ENCODE results near the gene B3GNT3. TPM values are rescaled to one million over a fixed set of nuclear protein-coding genes. Genes with fewer than 3 reads are reported as not detected.

Gene B3GNT3
- total and polyA plus RNA-seq, 2 of the 4 experiments (the other 2 are of a cell fraction), result not detected

DNA sequence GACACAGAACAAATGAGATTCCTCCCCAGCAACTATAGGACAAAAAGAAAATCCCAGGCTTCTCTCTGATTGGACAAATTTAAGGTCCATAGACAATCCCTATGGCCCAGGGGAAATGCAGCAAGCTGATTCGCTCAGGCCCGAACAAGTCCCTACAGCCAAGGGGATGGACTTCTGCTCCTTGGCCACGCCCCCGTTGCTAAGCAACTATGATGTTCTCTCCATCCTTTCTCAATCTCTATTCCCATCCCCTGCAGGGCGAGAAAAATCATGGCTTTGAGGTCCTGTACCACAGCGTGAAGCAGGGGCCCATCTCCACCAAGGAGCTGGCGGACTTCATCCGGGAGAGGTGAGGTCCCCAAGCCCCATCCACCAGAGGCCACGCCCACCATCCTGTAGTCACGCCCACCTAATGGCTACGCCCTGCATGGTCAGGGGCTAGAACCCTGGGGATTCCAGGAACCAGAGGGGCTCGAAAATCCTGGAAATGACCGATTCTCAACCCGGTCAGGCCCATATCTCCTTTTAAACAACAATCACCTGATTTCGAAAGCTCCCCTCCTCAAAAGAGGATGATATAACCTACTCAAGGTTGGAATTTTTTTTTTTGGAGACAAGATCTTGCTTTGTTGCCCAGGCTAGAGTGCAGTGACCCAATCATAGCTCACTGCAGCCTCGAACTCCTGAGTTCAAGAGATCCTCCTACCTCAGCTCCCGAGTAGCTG lies 32.3 kb upstream of the B3GNT3 start:
- in situ Hi-C loops (cut with MboI; ENCODE audit: low sequenced_read_pairs), result no loop called here
- intact Hi-C loops (cut with micrococcal nuclease), result loop anchor here (10.0 kb wide), 2 partner anchors 268 to 308 kb away; no protein-coding TSS in a partner anchor
- no peak overlapping the region for H3K4ac ChIP-seq (ENCODE audit: low read depth, low read length)
- peak; percentile 71 for ATAC-seq (ENCODE audit: low read depth)
- peak overlapping the region; percentile 5 for H2AFZ ChIP-seq (replicated peaks; ENCODE audit: low read length, poor library complexity)
- no peak overlapping the region for H3K56ac ChIP-seq (ENCODE audit: extremely low read depth, insufficient read depth, low read length)
- dilution Hi-C loops (cut with HindIII; ENCODE audit: low sequenced_read_pairs, unreplicated experiment), result no loop called here
- no peaks in the 10 kb centered on the region for H3K79me1 ChIP-seq (ENCODE audit: low read depth in 1 of 2, low read length in 2 of 2)
- no peak for TF ChIP-seq RCOR1 (IDR thresholded peaks at IDR 0.05; ENCODE audit: insufficient replicate concordance, low read length)
- TF ChIP-seq CHD1 (IDR thresholded peaks at IDR 0.05; ENCODE audit: low read depth, low read length), result no peak
- TF ChIP-seq, protein P1, sequence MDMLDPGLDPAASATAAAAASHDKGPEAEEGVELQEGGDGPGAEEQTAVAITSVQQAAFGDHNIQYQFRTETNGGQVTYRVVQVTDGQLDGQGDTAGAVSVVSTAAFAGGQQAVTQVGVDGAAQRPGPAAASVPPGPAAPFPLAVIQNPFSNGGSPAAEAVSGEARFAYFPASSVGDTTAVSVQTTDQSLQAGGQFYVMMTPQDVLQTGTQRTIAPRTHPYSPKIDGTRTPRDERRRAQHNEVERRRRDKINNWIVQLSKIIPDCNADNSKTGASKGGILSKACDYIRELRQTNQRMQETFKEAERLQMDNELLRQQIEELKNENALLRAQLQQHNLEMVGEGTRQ (IDR thresholded peaks at IDR 0.05; ENCODE audit: low read depth, low read length), result no peak
- TF ChIP-seq, protein P2, sequence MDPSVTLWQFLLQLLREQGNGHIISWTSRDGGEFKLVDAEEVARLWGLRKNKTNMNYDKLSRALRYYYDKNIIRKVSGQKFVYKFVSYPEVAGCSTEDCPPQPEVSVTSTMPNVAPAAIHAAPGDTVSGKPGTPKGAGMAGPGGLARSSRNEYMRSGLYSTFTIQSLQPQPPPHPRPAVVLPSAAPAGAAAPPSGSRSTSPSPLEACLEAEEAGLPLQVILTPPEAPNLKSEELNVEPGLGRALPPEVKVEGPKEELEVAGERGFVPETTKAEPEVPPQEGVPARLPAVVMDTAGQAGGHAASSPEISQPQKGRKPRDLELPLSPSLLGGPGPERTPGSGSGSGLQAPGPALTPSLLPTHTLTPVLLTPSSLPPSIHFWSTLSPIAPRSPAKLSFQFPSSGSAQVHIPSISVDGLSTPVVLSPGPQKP (IDR thresholded peaks at IDR 0.05; ENCODE audit: borderline replicate concordance, low read depth, low read length), result no peak
- TF ChIP-seq, protein P3, sequence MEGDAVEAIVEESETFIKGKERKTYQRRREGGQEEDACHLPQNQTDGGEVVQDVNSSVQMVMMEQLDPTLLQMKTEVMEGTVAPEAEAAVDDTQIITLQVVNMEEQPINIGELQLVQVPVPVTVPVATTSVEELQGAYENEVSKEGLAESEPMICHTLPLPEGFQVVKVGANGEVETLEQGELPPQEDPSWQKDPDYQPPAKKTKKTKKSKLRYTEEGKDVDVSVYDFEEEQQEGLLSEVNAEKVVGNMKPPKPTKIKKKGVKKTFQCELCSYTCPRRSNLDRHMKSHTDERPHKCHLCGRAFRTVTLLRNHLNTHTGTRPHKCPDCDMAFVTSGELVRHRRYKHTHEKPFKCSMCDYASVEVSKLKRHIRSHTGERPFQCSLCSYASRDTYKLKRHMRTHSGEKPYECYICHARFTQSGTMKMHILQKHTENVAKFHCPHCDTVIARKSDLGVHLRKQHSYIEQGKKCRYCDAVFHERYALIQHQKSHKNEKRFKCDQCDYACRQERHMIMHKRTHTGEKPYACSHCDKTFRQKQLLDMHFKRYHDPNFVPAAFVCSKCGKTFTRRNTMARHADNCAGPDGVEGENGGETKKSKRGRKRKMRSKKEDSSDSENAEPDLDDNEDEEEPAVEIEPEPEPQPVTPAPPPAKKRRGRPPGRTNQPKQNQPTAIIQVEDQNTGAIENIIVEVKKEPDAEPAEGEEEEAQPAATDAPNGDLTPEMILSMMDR (conservative IDR thresholded peaks at IDR 0.05; ENCODE audit: low read depth, low read length), result no peak
- no peak for TF ChIP-seq POLR2A (IDR thresholded peaks at IDR 0.05; ENCODE audit: low read depth, low read length)
- TF ChIP-seq FOS (IDR thresholded peaks at IDR 0.05; ENCODE audit: low read depth, low read length), result no peak
- no peak for TF ChIP-seq RFX5 (IDR thresholded peaks at IDR 0.05; ENCODE audit: low read depth, low read length)
- no peak for TF ChIP-seq RAD21 (IDR thresholded peaks at IDR 0.05; ENCODE audit: low read length)
- TF ChIP-seq CEBPB (IDR thresholded peaks at IDR 0.05; ENCODE audit: low read depth, low read length), result no peak
- TF ChIP-seq MAFK (IDR thresholded peaks at IDR 0.05; ENCODE audit: low read depth, low read length), result no peak
- no peak for TF ChIP-seq MAZ (IDR thresholded peaks at IDR 0.05; ENCODE audit: borderline replicate concordance, low read depth, low read length)
- TF ChIP-seq BHLHE40 (IDR thresholded peaks at IDR 0.05; ENCODE audit: low read depth, low read length), result no peak
- no peak for TF ChIP-seq NFE2L2 (IDR thresholded peaks at IDR 0.05; ENCODE audit: low read depth, low read length)
- TF ChIP-seq SMC3 (IDR thresholded peaks at IDR 0.05; ENCODE audit: low read depth, low read length), result no peak
- no peak for TF ChIP-seq MXI1 (IDR thresholded peaks at IDR 0.05; ENCODE audit: borderline replicate concordance, low read depth, low read length)
- DNase-seq, result peak; percentile 62
- no peak overlapping the region for H2BK15ac ChIP-seq (ENCODE audit: low read depth, low read length)
- H3K9me3 ChIP-seq (ENCODE audit: control insufficient read depth, insufficient read depth, low read length), result no peaks in the 10 kb centered on the region
- CTCF ChIA-PET, result interaction anchor here (0.5 kb wide), 1 partner anchor 254 kb away, joined by 3 read pairs; no protein-coding TSS in a partner anchor
- H2BK5ac ChIP-seq (ENCODE audit: low read depth, low read length, poor library complexity, severe bottlenecking), result no peak overlapping the region
- H3K36me3 ChIP-seq (ENCODE audit: control insufficient read depth, insufficient read depth, low read length), result no peaks in the 10 kb centered on the region
- no peak overlapping the region for H3K18ac ChIP-seq (ENCODE audit: low read depth, low read length)
- no peak overlapping the region for H2BK20ac ChIP-seq (ENCODE audit: low read depth, low read length)
- H4K20me1 ChIP-seq (ENCODE audit: insufficient read depth, low read length), result no peaks in the 10 kb centered on the region
- H3K9ac ChIP-seq (ENCODE audit: low read depth, low read length), result no peak overlapping the region
- no TSS peak for BruUV-seq (replicated peaks)
- POLR2A ChIA-PET (ENCODE audit: unreplicated experiment), result no interaction called here
- no peak overlapping the region for H4K8ac ChIP-seq (ENCODE audit: low read depth in 2 of 2, low read length in 2 of 2)
- H2BK120ac ChIP-seq (ENCODE audit: low read depth, low read length), result no peak overlapping the region
- WGBS, 2 experiments (ENCODE audit: extremely low coverage in 2 of 2, insufficient read length in 1 of 2), result 50% methylated on average over 6 of the region's 17 CpGs; no CpG with 5 or more reads in 1 of the 2 experiments
- H3K27me3 ChIP-seq (ENCODE audit: control insufficient read depth, insufficient read depth, low read length), result no peaks in the 10 kb centered on the region
- no peak overlapping the region for H4K5ac ChIP-seq (ENCODE audit: low read depth, low read length)
- H2AK9ac ChIP-seq (replicated peaks; ENCODE audit: low read depth, low read length, poor library complexity), result no peak overlapping the region
- H3K14ac ChIP-seq (replicated peaks; ENCODE audit: low read depth, low read length), result no peak overlapping the region
- H3K9me1 ChIP-seq (ENCODE audit: insufficient read depth, low read length), result no peaks in the 10 kb centered on the region
- H3K4me2 ChIP-seq (ENCODE audit: low read depth, low read length), result no peak overlapping the region
- no peak overlapping the region for H4K91ac ChIP-seq (ENCODE audit: insufficient read depth, low read depth, low read length)
- H3K4me3 ChIP-seq (ENCODE audit: insufficient read depth, low read depth, low read length), result no peak overlapping the region
- H3K27ac ChIP-seq (ENCODE audit: insufficient read depth, low read length), result no peak overlapping the region
- H3K23ac ChIP-seq (ENCODE audit: low read depth, low read length), result no peak overlapping the region
- H2AK5ac ChIP-seq (ENCODE audit: low read depth, low read length), result no peak overlapping the region
- no peaks in the 10 kb centered on the region for H3K4me1 ChIP-seq (ENCODE audit: control insufficient read depth, insufficient read depth, low read length)
